Neuronal stem cell (in vitro differentiated cells): ENCODE results near the gene COTL1.

Experiments
- DNase-seq: peaks from one replicate; pipeline ENCODE4 v3.0.0-alpha.2; 2013; ENCODE audit warnings: low spot score
- H2AFZ ChIP-seq: one replicate; pipeline ENCODE4 v1.6.1; 2013; ENCODE audit warnings: mild to moderate bottlenecking, low read length, inconsistent platforms
- H2AK5ac ChIP-seq: 2 replicates; pipeline ENCODE4 v1.6.1; 2013; ENCODE audit warnings: low read depth, mild to moderate bottlenecking, inconsistent platforms, low read length, moderate library complexity, mixed read lengths
- H2BK120ac ChIP-seq: 2 replicates; pipeline ENCODE4 v1.6.1; 2013; ENCODE audit warnings: low read depth, mild to moderate bottlenecking, inconsistent platforms, low read length, moderate library complexity, mixed read lengths
- H2BK12ac ChIP-seq: one replicate; pipeline ENCODE4 v1.6.1; 2013; ENCODE audit warnings: low read length, inconsistent platforms
- H2BK15ac ChIP-seq: 2 replicates; pipeline ENCODE4 v1.6.1; 2013; ENCODE audit warnings: mild to moderate bottlenecking, low read length, inconsistent platforms, mixed read lengths
- H2BK5ac ChIP-seq: one replicate; pipeline ENCODE4 v1.6.1; 2013; ENCODE audit warnings: inconsistent platforms, mild to moderate bottlenecking, low read length, moderate library complexity
- H3K14ac ChIP-seq: one replicate; pipeline ENCODE4 v1.6.1; 2013; ENCODE audit warnings: low read length, inconsistent platforms
- H3K18ac ChIP-seq: 2 replicates; pipeline ENCODE4 v1.6.1; 2013; ENCODE audit warnings: low read length, inconsistent platforms
- H3K23ac ChIP-seq: 2 replicates; pipeline ENCODE4 v1.6.1; 2013; ENCODE audit warnings: low read depth, mild to moderate bottlenecking, mixed read lengths, low read length, inconsistent platforms; ENCODE audit not compliant: poor library complexity
- H3K27ac ChIP-seq: replicated peaks from 3 replicates; pipeline ENCODE4 v1.5.1; 2013; ENCODE audit warnings: low read length, inconsistent platforms
- H3K27me3 ChIP-seq, 3 experiments: 2 replicates each; pipeline ENCODE4 v1.6.1; 2013; ENCODE audit warnings: low read length in 3 of 3, mild to moderate bottlenecking in 2 of 3, inconsistent platforms in 1 of 3, low read depth in 1 of 3, mixed read lengths in 1 of 3, moderate library complexity in 1 of 3; ENCODE audit not compliant: control insufficient read depth in 3 of 3, insufficient read depth in 3 of 3
- H3K36me3 ChIP-seq, 2 donors: replicated peaks in 1 of 2; 2 replicates each; pipeline ENCODE4 v1.6.1; 2013; ENCODE audit warnings: low read length in 2 of 2; ENCODE audit not compliant: control insufficient read depth in 2 of 2, insufficient read depth in 2 of 2
- H3K4ac ChIP-seq: 2 replicates; pipeline ENCODE4 v1.6.1; 2013; ENCODE audit warnings: inconsistent platforms, mild to moderate bottlenecking, low read length, moderate library complexity
- H3K4me1 ChIP-seq, 2 donors: 1 replicate in 1 of 2; 2 replicates in 1 of 2; pipeline ENCODE4 v1.6.1; 2013; ENCODE audit warnings: low read length in 2 of 2, low read depth in 1 of 2; ENCODE audit not compliant: control insufficient read depth in 2 of 2, insufficient read depth in 1 of 2
- H3K4me2 ChIP-seq: one replicate; pipeline ENCODE4 v1.6.1; 2013; ENCODE audit warnings: mild to moderate bottlenecking, low read length, inconsistent platforms; ENCODE audit not compliant: insufficient read depth, poor library complexity, severe bottlenecking
- H3K4me3 ChIP-seq, 2 donors: 2 replicates each; pipeline ENCODE4 v1.5.1; 2013; ENCODE audit warnings: low read length in 2 of 2, mild to moderate bottlenecking in 2 of 2, inconsistent platforms in 1 of 2, moderate library complexity in 1 of 2
- H3K79me1 ChIP-seq: one replicate; pipeline ENCODE4 v1.6.1; 2013; ENCODE audit warnings: low read depth, mild to moderate bottlenecking, inconsistent platforms, low read length, moderate library complexity
- H3K9ac ChIP-seq: one replicate; pipeline ENCODE4 v1.6.1; 2013; ENCODE audit warnings: mild to moderate bottlenecking, low read depth, low read length, inconsistent platforms; ENCODE audit not compliant: poor library complexity
- H3K9me3 ChIP-seq, 2 donors: replicated peaks in 1 of 2; 2 replicates each; pipeline versions ENCODE3 to v1.6.1; 2013; ENCODE audit warnings: low read length in 2 of 2, mild to moderate bottlenecking in 2 of 2, inconsistent platforms in 1 of 2, low read depth in 1 of 2, mixed read lengths in 1 of 2, moderate library complexity in 1 of 2; ENCODE audit not compliant: control insufficient read depth in 2 of 2, insufficient read depth in 1 of 2
- H4K8ac ChIP-seq: one replicate; pipeline ENCODE4 v1.6.1; 2013; ENCODE audit warnings: low read depth, mild to moderate bottlenecking, inconsistent platforms, low read length, moderate library complexity
- H4K91ac ChIP-seq: one replicate; pipeline ENCODE4 v1.6.1; 2013; ENCODE audit warnings: low read length, low read depth, mild to moderate bottlenecking, inconsistent platforms; ENCODE audit not compliant: poor library complexity
- WGBS, 2 donors: extraction: QIAGEN DNeasy Blood & Tissue Kit; methylation state at CpG; one replicate each; pipeline ENCODE4 v1.1.7; 2013; ENCODE audit warnings: missing lambda C conversion rate in 2 of 2, mixed read lengths in 1 of 2; ENCODE audit not compliant: insufficient read length in 2 of 2, insufficient replicate concordance in 1 of 2; ENCODE audit errors: extremely low coverage in 2 of 2; 5-methylcytosine and 5-hydroxymethylcytosine counted together

The COTL1 gene

DNA sequence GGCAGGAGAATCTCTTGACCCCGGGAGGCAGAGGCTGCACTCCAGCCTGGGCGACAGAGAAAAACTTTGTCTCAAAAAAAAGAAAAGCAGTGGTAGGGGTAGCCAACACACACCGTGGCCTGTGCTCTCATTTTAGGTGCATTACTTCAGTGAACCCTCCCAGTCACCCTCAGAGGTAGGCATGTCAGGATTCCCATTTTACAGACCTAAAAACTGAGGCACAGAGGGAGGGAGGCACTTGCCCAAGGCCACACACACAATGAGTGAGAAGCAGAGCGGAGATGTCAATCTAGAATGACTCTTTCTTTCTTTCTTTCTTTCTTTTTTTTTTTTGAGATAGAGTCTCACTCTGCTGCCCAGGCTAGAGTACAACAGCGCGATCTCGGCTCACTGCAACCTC is 5.2 kb downstream of the COTL1 start:
- Histone ChIP-seq H2BK15ac (no peak overlapping the region), H3K9me3 (peaks cover 0 to 8% of the 10 kb centered on the region in 2 donors), H2BK5ac (no peak overlapping the region), H4K8ac (no peak overlapping the region), H3K79me1 (peaks cover 14% of the 10 kb centered on the region), H3K4ac (no peak overlapping the region), H3K36me3 (peaks cover 19 to 91% of the 10 kb centered on the region in 2 donors), H3K9ac (no peak overlapping the region), H3K27ac (no peak overlapping the region), H2AK5ac (no peak overlapping the region), H3K18ac (no peak overlapping the region), H3K4me1 (peaks cover 21 to 26% of the 10 kb centered on the region in 2 donors), H4K91ac (no peak overlapping the region), H2AFZ (no peak overlapping the region), H3K27me3 (no peaks in the 10 kb centered on the region), H3K23ac (no peak overlapping the region), H3K4me3 (no peak overlapping the region), H3K4me2 (no peak overlapping the region), H2BK120ac (no peak overlapping the region), H3K14ac (no peak overlapping the region), H2BK12ac (no peak overlapping the region)
- no peak for DNase-seq
- WGBS, 2 donors = no CpG with 5 or more reads among the region's 7 CpGs

DNA sequence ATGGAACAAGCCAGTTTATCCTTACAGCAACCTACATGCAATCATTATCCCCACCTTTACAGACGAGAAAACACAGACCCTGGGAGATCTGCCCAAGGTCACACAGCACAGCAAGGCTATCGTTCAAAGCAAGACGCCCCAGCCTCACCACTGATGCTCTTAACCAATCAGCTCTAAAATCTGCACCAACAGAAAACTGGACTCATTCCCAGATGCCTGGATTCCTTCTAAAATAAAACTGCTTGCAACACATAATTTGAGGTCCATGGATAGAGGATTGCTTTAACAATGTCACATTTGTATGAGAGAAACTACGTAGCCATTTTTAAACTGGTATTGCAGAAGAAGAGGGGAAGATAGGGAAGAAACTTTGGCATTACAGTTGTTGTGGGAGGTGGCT is 6.8 kb downstream of the COTL1 start:
- H3K9ac ChIP-seq = no peak overlapping the region
- no peak overlapping the region for H3K4me2 ChIP-seq
- no peak overlapping the region for H2AFZ ChIP-seq
- H3K79me1 ChIP-seq = peaks cover 10% of the 10 kb centered on the region
- H3K14ac ChIP-seq = no peak overlapping the region
- H4K91ac ChIP-seq = no peak overlapping the region
- no peak overlapping the region for H4K8ac ChIP-seq
- no peak overlapping the region for H3K4me3 ChIP-seq
- no CpG with 5 or more reads among the region's 4 CpGs for WGBS, 2 donors
- H3K4ac ChIP-seq = no peak overlapping the region
- H2BK5ac ChIP-seq = no peak overlapping the region
- peaks cover 2 to 23% of the 10 kb centered on the region in 2 donors for H3K9me3 ChIP-seq
- H2BK15ac ChIP-seq = no peak overlapping the region
- no peak overlapping the region for H2BK120ac ChIP-seq
- H3K27me3 ChIP-seq = no peaks in the 10 kb centered on the region
- peaks cover 22 to 99% of the 10 kb centered on the region in 2 donors for H3K36me3 ChIP-seq
- H3K27ac ChIP-seq = no peak overlapping the region
- H2BK12ac ChIP-seq = no peak overlapping the region
- no peak overlapping the region for H3K18ac ChIP-seq
- no peak for DNase-seq
- peaks cover 21 to 22% of the 10 kb centered on the region in 2 donors for H3K4me1 ChIP-seq
- H2AK5ac ChIP-seq = no peak overlapping the region
- no peak overlapping the region for H3K23ac ChIP-seq

DNA sequence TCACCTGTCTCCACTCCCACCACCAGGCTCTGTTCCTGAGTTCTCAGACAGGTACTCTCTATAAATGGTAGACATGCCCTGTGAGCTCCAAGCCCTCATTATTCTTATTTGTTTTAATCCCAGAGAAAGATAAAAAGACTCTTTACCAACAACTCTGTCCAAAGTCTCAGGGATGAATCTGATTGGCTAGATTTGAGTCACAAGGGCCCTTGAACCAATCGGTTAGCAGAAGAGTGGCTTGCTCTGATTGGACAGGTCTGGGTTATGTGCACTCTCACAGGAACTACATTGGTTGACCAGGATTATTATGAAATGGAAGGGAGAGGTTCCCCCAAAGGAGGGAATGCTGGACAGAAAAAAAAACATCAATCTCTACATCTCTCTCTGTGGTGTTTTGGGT is 7.5 kb downstream of the COTL1 start:
- Histone ChIP-seq H2BK15ac (no peak overlapping the region), H3K4ac (no peak overlapping the region), H2AK5ac (no peak overlapping the region), H4K8ac (no peak overlapping the region), H3K9me3 (peaks cover 2 to 30% of the 10 kb centered on the region in 2 donors), H3K4me2 (no peak overlapping the region), H3K14ac (no peak overlapping the region), H2AFZ (no peak overlapping the region), H3K9ac (no peak overlapping the region), H3K27me3 (no peaks in the 10 kb centered on the region), H3K27ac (no peak overlapping the region), H2BK12ac (no peak overlapping the region), H2BK5ac (no peak overlapping the region), H2BK120ac (no peak overlapping the region), H3K4me3 (no peak overlapping the region), H3K36me3 (peaks cover 19 to 99% of the 10 kb centered on the region in 2 donors), H3K4me1 (peaks cover 15 to 17% of the 10 kb centered on the region in 2 donors), H3K79me1 (peaks cover 8% of the 10 kb centered on the region), H3K23ac (no peak overlapping the region), H4K91ac (no peak overlapping the region), H3K18ac (no peak overlapping the region)
- DNase-seq = no peak
- no CpG with 5 or more reads among the region's 1 CpG for WGBS, 2 donors

DNA sequence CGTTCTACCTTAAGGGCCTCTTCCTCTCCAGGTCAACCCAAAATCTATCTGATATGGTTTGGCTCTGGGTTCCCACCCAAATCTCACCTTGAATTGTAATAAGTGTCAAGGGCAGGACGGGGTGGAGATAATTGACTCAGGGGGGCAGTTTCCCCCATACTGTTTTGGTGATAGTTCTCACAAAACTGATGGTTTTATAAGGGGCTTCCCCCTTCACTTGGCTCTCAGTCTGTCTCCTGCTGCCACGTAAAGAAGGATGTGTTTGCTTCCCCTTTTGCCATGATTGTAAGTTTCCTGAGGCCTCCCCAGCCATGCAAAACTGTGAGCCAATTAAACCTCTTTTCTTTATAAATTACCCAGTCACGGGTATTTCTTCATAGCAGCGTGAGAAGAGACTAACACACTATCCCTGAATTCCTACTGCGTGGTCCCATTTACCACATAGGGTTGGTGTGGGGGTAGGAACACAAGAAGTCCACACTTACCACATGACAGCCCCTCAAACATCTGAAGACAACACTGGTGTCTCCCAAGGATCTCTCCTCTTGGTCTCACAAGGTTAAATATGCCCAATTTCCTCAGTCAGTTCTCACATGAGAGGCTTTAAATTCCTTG is 8.2 kb downstream of the COTL1 start:
- no peaks in the 10 kb centered on the region for H3K27me3 ChIP-seq
- H2AK5ac ChIP-seq = no peak overlapping the region
- WGBS, 2 donors = no CpG with 5 or more reads among the region's 6 CpGs
- no peak overlapping the region for H4K8ac ChIP-seq
- H4K91ac ChIP-seq = no peak overlapping the region
- peaks cover 15 to 16% of the 10 kb centered on the region in 2 donors for H3K4me1 ChIP-seq
- H3K4ac ChIP-seq = no peak overlapping the region
- no peak overlapping the region for H3K9ac ChIP-seq
- H3K18ac ChIP-seq = no peak overlapping the region
- no peak overlapping the region for H3K27ac ChIP-seq
- H3K79me1 ChIP-seq = peaks cover 8% of the 10 kb centered on the region
- H3K4me2 ChIP-seq = no peak overlapping the region
- H2BK15ac ChIP-seq = no peak overlapping the region
- no peak for DNase-seq
- no peak overlapping the region for H3K4me3 ChIP-seq
- H2BK5ac ChIP-seq = no peak overlapping the region
- no peak overlapping the region for H2AFZ ChIP-seq
- no peak overlapping the region for H2BK12ac ChIP-seq
- no peak overlapping the region for H2BK120ac ChIP-seq
- H3K23ac ChIP-seq = no peak overlapping the region
- peaks cover 19 to 94% of the 10 kb centered on the region in 2 donors for H3K36me3 ChIP-seq
- no peak overlapping the region for H3K14ac ChIP-seq
- H3K9me3 ChIP-seq = peaks cover 2 to 32% of the 10 kb centered on the region in 2 donors
